Measurements from ENCODE around the gene ZC3H10.

The ZC3H10 gene

GRCh38 chr12:56164345-56164729 is 46.3 kb downstream of the ZC3H10 start:
- no peak for DNase-seq (ENCODE audit: low read depth in 4 of 4, low spot score in 1 of 4)

GRCh38 chr12:56165369-56165768 is 47.3 kb downstream of the ZC3H10 start:
- DNase-seq (ENCODE audit: low read depth in 4 of 4, low spot score in 1 of 4), result no peak

- DNase-seq (ENCODE audit: low read depth in 4 of 4, low spot score in 1 of 4), result no peak
These were observed 51.2 kb downstream of the ZC3H10 start for GRCh38 chr12:56169229-56169759.

GRCh38 chr12:56172839-56173238 is 54.8 kb downstream of the ZC3H10 start:
- no peak for DNase-seq (ENCODE audit: low read depth in 4 of 4, low spot score in 1 of 4)

Data from stimulated activated CD4-positive, alpha-beta T cell treated with anti-CD3 and anti-CD28 coated beads, Interleukin-1b, Interleukin-23, amount 100 ng/mL, for 24 hours (primary cell).